G401 (cell line): ENCODE data around the gene NOL9. TPM values are rescaled to one million over a fixed set of nuclear protein-coding genes. Genes with fewer than 3 reads are reported as not detected.
A peak's percentile ranks its signal among the peaks of the same experiment; 100 is the strongest.

Experiments used
- DNase-seq: peaks from one replicate; pipeline ENCODE4 v3.0.0-alpha.2; 2015; ENCODE audit warnings: low spot score
- in situ Hi-C: cut with HindIII; loops from 2 replicates; pipeline ENCODE4 v1.10.0; 2016; ENCODE audit warnings: low sequenced_read_pairs, mixed read lengths
- total RNA-seq: library from RNA; depleted of rRNA; stranded (reverse); fragments of >200 nt; shearing (Covaris generic); gene quantifications from 2 replicates; pipeline ENCODE4 v1.2.3, GENCODE V29; 2014

The NOL9 gene
- total RNA-seq, 1 experiment from 2014 or later, result 33.9 TPM

GRCh38 chr1:6508816-6509189 is 45.5 kb downstream of the NOL9 start:
- no peak for DNase-seq
- in situ Hi-C loops, result no loop called here

GRCh38 chr1:6508154-6508815 is 46.0 kb downstream of the NOL9 start:
- in situ Hi-C loops, result no loop called here
- DNase-seq, result peak; percentile 75

GRCh38 chr1:6507461-6507911 is 46.8 kb downstream of the NOL9 start:
- in situ Hi-C loops, result no loop called here
- DNase-seq, result peak; percentile 96

- in situ Hi-C loops, result no loop called here
- DNase-seq, result no peak
Measured at GRCh38 chr1:6507037-6507428, 47.3 kb downstream of the NOL9 start.

- in situ Hi-C loops, result no loop called here
- no peak for DNase-seq
Measured at GRCh38 chr1:6506210-6507036, 47.9 kb downstream of the NOL9 start.

- in situ Hi-C loops, result no loop called here
- DNase-seq, result no peak
Measured at GRCh38 chr1:6505367-6506209, 48.7 kb downstream of the NOL9 start.

- in situ Hi-C loops, result no loop called here
- DNase-seq, result no peak
Measured at GRCh38 chr1:6504887-6505286, 49.4 kb downstream of the NOL9 start.

GRCh38 chr1:6503884-6504602 is 50.3 kb downstream of the NOL9 start:
- no peak for DNase-seq
- in situ Hi-C loops, result no loop called here

- in situ Hi-C loops, result no loop called here
- DNase-seq, result no peak
Measured at GRCh38 chr1:6502000-6502891, 52.1 kb downstream of the NOL9 start.

GRCh38 chr1:6501279-6501813 is 53.0 kb downstream of the NOL9 start:
- in situ Hi-C loops, result no loop called here
- DNase-seq, result no peak

GRCh38 chr1:6500544-6501278 is 53.6 kb downstream of the NOL9 start:
- DNase-seq, result no peak

GRCh38 chr1:6499296-6499695 is 55.0 kb downstream of the NOL9 start:
- in situ Hi-C loops, result no loop called here
- DNase-seq, result no peak

More at GRCh38 chr1:6500544-6501278, 53.6 kb downstream of the NOL9 start:
- in situ Hi-C loops, result no loop called here

GRCh38 chr1:6498576-6499111 is 55.7 kb downstream of the NOL9 start:
- in situ Hi-C loops, result no loop called here
- DNase-seq, result no peak

GRCh38 chr1:6497867-6498575 is 56.3 kb downstream of the NOL9 start:
- DNase-seq, result no peak
- in situ Hi-C loops, result no loop called here

GRCh38 chr1:6497215-6497866 is 57.0 kb downstream of the NOL9 start:
- in situ Hi-C loops, result no loop called here
- peak; percentile 79 for DNase-seq

GRCh38 chr1:6496890-6497214 is 57.5 kb downstream of the NOL9 start:
- no peak for DNase-seq
- in situ Hi-C loops, result no loop called here
